Measurements from ENCODE around the gene YPEL1. TPM values are rescaled to one million over a fixed set of nuclear protein-coding genes. Genes with fewer than 3 reads are reported as not detected.

YPEL1 gene
- total RNA-seq, 1 donor from 2014 or later = 6.0 TPM

- Mint-ChIP-seq H3K9me3 (ENCODE audit: low read depth) (no peaks in the 10 kb centered on the region), H3K27ac (ENCODE audit: unreplicated experiment) (no peak overlapping the region), H3K27me3 (ENCODE audit: low read depth) (no peaks in the 10 kb centered on the region), H3K36me3 (ENCODE audit: low read depth) (peaks cover 14% of the 10 kb centered on the region), H3K4me1 (ENCODE audit: low read depth) (peaks cover 4% of the 10 kb centered on the region), H3K4me3 (ENCODE audit: unreplicated experiment) (no peak overlapping the region)
- DNase-seq (ENCODE audit: low spot score) = no peak
- no peak for TF ChIP-seq CTCF (IDR thresholded peaks at IDR 0.05)
Measured at GRCh38 chr22:21688706-21689381, 46.8 kb downstream of the YPEL1 start.

- Mint-ChIP-seq H3K36me3 (ENCODE audit: low read depth) (peaks cover 14% of the 10 kb centered on the region), H3K9me3 (ENCODE audit: low read depth) (no peaks in the 10 kb centered on the region), H3K27me3 (ENCODE audit: low read depth) (no peaks in the 10 kb centered on the region), H3K4me3 (ENCODE audit: unreplicated experiment) (no peak overlapping the region), H3K4me1 (ENCODE audit: low read depth) (peaks cover 4% of the 10 kb centered on the region), H3K27ac (ENCODE audit: unreplicated experiment) (no peak overlapping the region)
- DNase-seq (ENCODE audit: low spot score) = no peak
- TF ChIP-seq CTCF (IDR thresholded peaks at IDR 0.05) = no peak
Measured at GRCh38 chr22:21688341-21688705, 47.3 kb downstream of the YPEL1 start.

- DNase-seq (ENCODE audit: low spot score) = no peak
- H3K27me3 Mint-ChIP-seq (ENCODE audit: low read depth) = no peaks in the 10 kb centered on the region
- peaks cover 4% of the 10 kb centered on the region for H3K4me1 Mint-ChIP-seq (ENCODE audit: low read depth)
- no peak overlapping the region for H3K4me3 Mint-ChIP-seq (ENCODE audit: unreplicated experiment)
- peaks cover 13% of the 10 kb centered on the region for H3K36me3 Mint-ChIP-seq (ENCODE audit: low read depth)
- no peak overlapping the region for H3K27ac Mint-ChIP-seq (ENCODE audit: unreplicated experiment)
- no peak for TF ChIP-seq CTCF (IDR thresholded peaks at IDR 0.05)
- H3K9me3 Mint-ChIP-seq (ENCODE audit: low read depth) = no peaks in the 10 kb centered on the region
Measured at GRCh38 chr22:21687685-21688259, 47.8 kb downstream of the YPEL1 start.

GRCh38 chr22:21686634-21687393, 48.8 kb downstream of the YPEL1 start:
- Mint-ChIP-seq H3K27me3 (ENCODE audit: low read depth) (no peaks in the 10 kb centered on the region), H3K27ac (ENCODE audit: unreplicated experiment) (no peak overlapping the region), H3K9me3 (ENCODE audit: low read depth) (no peaks in the 10 kb centered on the region), H3K4me3 (ENCODE audit: unreplicated experiment) (no peak overlapping the region), H3K4me1 (ENCODE audit: low read depth) (peaks cover 4% of the 10 kb centered on the region), H3K36me3 (ENCODE audit: low read depth) (peaks cover 11% of the 10 kb centered on the region)
- DNase-seq (ENCODE audit: low spot score) = no peak
- TF ChIP-seq CTCF (IDR thresholded peaks at IDR 0.05) = no peak

- Mint-ChIP-seq H3K27me3 (ENCODE audit: low read depth) (no peaks in the 10 kb centered on the region), H3K4me1 (ENCODE audit: low read depth) (peaks cover 4% of the 10 kb centered on the region), H3K9me3 (ENCODE audit: low read depth) (no peaks in the 10 kb centered on the region), H3K4me3 (ENCODE audit: unreplicated experiment) (no peak overlapping the region), H3K36me3 (ENCODE audit: low read depth) (peaks cover 8% of the 10 kb centered on the region), H3K27ac (ENCODE audit: unreplicated experiment) (no peak overlapping the region)
- DNase-seq (ENCODE audit: low spot score) = no peak
- no peak for TF ChIP-seq CTCF (IDR thresholded peaks at IDR 0.05)
Measured at GRCh38 chr22:21686193-21686608, 49.4 kb downstream of the YPEL1 start.

Data from chondrocyte (in vitro differentiated cells).